C4-2B (cell line): ENCODE measurements around the gene AGR3.

Experiments used
- H3K27ac ChIP-seq: fragments of 450-650 bp; 2 replicates; pipeline ENCODE4 v1.5.1; 2017
- CTCF ChIP-seq: fragments of 450-650 bp; conservative IDR thresholded peaks from 2 replicates; pipeline ENCODE4 v1.5.1; 2017; ENCODE audit warnings: mild to moderate bottlenecking
- ZFX ChIP-seq: fragments of 450-650 bp; IDR thresholded peaks from 2 replicates; pipeline ENCODE4 v1.6.1; 2017

AGR3 gene

GRCh38 chr7:16881844-16882243, at the start of gene AGR3:
AGR3 (minus strand) TSS chr7:16881983; CDS start chr7:16878618, 3,365 bp downstream.
- TF ChIP-seq ZFX: no peak
- no peak for TF ChIP-seq CTCF
- no peak within 1 kb of the TSS for H3K27ac ChIP-seq

- no peak overlapping the region for H3K27ac ChIP-seq
- TF ChIP-seq CTCF: no peak
- no peak for TF ChIP-seq ZFX
These were observed 49.2 kb upstream of the AGR3 start for GRCh38 chr7:16930946-16931345.

GRCh38 chr7:16929146-16929762, 47.5 kb upstream of the AGR3 start:
- TF ChIP-seq ZFX (no peak), CTCF (no peak)

DNA sequence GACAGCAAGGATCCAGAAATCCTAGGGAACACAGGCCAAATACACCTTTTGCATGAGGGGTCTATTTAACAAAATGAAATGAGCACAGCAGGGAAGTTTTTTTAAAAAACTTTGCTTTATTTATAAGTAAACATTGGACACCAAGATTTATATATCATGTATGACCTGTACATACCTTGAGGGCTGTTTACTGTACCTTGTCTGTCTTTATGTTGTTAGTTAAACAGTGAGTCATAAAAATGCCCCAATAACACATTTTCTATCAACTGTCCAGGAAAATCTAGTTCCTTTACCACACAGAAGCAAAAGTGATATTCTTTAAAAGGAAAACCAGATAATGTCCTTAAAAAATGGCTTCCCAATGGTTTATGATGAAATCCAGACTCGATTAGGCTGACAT, 45.1 kb upstream of the AGR3 start:
- H3K27ac ChIP-seq: no peak overlapping the region; the same call in 1 of the 2 replicates
- TF ChIP-seq CTCF: no peak
- TF ChIP-seq ZFX: no peak

More at GRCh38 chr7:16929146-16929762, 47.5 kb upstream of the AGR3 start:
- H3K27ac ChIP-seq: no peak overlapping the region

DNA sequence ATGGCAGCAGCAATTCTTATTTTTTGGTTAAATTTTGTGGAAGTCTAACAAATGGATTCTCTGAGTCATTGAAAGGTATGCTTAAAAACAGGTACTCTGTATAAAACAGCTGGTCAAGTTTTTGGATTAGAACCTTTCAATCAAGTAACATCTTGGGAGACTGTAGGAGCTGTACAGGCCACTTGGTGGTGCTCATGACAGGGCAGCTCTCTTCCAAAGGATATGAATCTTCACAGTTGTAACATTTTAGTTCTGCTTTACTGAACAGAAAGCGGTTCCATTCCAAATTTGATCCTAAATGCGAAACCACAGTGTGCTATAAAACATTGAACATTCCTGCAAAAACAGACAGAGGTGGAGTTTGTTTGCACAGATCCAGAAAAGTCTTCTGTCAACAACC, 44.5 kb upstream of the AGR3 start:
- TF ChIP-seq CTCF (peak; percentile 69), ZFX (no peak)
- no peak overlapping the region for H3K27ac ChIP-seq

DNA sequence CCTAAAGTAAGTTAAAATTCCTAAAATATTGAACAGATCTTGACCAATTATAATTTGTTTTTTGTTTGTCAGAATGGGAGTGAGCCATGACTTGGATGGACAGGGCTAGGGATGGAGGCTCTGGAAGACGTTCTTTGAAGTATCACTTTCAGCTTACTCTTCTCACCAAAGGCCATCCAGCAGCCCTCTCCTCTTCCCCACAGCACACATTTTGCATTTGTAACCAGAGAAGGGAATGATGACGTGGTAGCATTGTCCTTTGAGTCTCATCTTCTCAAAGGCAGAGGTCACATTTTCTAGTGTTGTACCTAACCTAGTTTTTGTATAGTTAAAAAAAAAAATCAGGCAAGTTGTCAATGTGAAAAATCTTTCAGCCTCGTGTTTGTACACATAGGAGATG, 43.8 kb upstream of the AGR3 start:
- H3K27ac ChIP-seq: no peak overlapping the region

DNA sequence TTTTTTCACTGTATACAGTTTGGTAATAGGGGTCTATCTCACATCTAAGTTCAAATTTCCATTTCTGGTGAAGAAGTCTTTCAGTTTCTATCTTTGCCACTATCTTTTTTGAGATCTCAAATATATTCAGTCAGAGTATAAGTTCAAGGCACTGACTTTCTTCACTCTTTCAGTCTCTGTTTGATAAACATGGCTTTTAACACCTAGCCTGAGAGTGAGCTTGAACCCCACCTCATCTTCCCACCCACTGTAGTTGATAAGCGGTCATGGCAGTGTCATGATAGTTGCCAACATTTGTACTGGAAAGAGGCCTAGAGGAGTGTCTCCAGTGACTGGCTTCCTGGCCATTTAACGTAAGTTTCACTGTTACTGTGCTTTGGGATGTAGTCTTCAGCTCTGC, 41.2 kb upstream of the AGR3 start:
- TF ChIP-seq CTCF (no peak), ZFX (no peak)
- no peak overlapping the region for H3K27ac ChIP-seq

More for the DNA sequence above, 43.8 kb upstream of the AGR3 start:
- no peak for TF ChIP-seq CTCF
- TF ChIP-seq ZFX: no peak
